ENCODE results near the gene SWSAP1. TPM values are rescaled to one million over a fixed set of nuclear protein-coding genes. Genes with fewer than 3 reads are reported as not detected.
"Not testable (repeated sequence)": the region's sequence is repeated elsewhere in the genome, so short reads cannot be mapped to it uniquely, and the experiment has no call there.

The SWSAP1 gene
- total RNA-seq, 1 donor from 2014 or later: 5.1 TPM

DNA sequence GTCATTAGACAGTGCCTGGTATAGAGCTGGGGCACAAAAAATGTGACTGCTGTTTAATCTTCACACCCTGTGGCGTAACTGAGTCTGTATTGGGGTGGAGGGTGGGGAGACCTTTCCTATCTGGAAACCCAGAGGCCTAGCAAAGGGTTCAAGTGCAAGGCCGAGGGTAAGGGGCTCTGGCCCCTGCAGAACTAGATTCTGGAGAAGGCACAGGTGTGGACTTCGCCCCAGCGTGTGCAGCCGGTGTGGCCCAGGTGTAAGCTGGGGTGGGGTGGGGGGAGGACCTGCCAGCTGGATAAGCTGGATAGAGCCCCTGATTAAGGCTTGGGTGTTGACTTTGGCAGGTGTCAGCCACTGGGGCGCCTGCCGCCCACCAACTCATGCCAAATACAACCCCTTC is 36.3 kb upstream of the SWSAP1 start:
- POLR2A ChIA-PET: no interaction called here
- no peaks in the 10 kb centered on the region for H3K9me3 Mint-ChIP-seq
- H3K36me3 Mint-ChIP-seq (ENCODE audit: low read depth): peaks cover 38% of the 10 kb centered on the region
- peaks cover 24% of the 10 kb centered on the region for H3K4me1 Mint-ChIP-seq
- CTCF ChIA-PET: no interaction called here
- H3K27me3 Mint-ChIP-seq: no peaks in the 10 kb centered on the region
- TF ChIP-seq, protein P1, sequence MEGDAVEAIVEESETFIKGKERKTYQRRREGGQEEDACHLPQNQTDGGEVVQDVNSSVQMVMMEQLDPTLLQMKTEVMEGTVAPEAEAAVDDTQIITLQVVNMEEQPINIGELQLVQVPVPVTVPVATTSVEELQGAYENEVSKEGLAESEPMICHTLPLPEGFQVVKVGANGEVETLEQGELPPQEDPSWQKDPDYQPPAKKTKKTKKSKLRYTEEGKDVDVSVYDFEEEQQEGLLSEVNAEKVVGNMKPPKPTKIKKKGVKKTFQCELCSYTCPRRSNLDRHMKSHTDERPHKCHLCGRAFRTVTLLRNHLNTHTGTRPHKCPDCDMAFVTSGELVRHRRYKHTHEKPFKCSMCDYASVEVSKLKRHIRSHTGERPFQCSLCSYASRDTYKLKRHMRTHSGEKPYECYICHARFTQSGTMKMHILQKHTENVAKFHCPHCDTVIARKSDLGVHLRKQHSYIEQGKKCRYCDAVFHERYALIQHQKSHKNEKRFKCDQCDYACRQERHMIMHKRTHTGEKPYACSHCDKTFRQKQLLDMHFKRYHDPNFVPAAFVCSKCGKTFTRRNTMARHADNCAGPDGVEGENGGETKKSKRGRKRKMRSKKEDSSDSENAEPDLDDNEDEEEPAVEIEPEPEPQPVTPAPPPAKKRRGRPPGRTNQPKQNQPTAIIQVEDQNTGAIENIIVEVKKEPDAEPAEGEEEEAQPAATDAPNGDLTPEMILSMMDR (IDR thresholded peaks at IDR 0.05): no peak
- ATAC-seq (ENCODE audit: low read depth): no peak
- DNase-seq: no peak
- H3K27ac Mint-ChIP-seq: no peak overlapping the region
- H3K4me3 Mint-ChIP-seq: no peak overlapping the region
- intact Hi-C loops (cut with micrococcal nuclease): no loop called here

- peak overlapping the region; percentile 81 for H3K4me3 Mint-ChIP-seq
- ChIA-PET POLR2A (interaction anchor here (2.2 kb wide), 1 partner anchor 36 kb away, joined by 13 read pairs; the partner anchor contains the start of gene SWSAP1), CTCF (interaction anchor here (2.0 kb wide), 1 partner anchor 43 kb away, joined by 5 read pairs; no protein-coding TSS in a partner anchor)
- TF ChIP-seq, protein P1 (IDR thresholded peaks at IDR 0.05): no peak
- DNase-seq (no peak), ATAC-seq (ENCODE audit: low read depth) (no peak)
- H3K4me1 Mint-ChIP-seq: peaks cover 24% of the 10 kb centered on the region
- H3K36me3 Mint-ChIP-seq (ENCODE audit: low read depth): peaks cover 37% of the 10 kb centered on the region
- no peak overlapping the region for H3K27ac Mint-ChIP-seq
- no peaks in the 10 kb centered on the region for H3K27me3 Mint-ChIP-seq
- no peaks in the 10 kb centered on the region for H3K9me3 Mint-ChIP-seq
- intact Hi-C loops (cut with micrococcal nuclease): no loop called here
These were observed 35.8 kb upstream of the SWSAP1 start for GRCh38 chr19:11338569-11339253.

DNA sequence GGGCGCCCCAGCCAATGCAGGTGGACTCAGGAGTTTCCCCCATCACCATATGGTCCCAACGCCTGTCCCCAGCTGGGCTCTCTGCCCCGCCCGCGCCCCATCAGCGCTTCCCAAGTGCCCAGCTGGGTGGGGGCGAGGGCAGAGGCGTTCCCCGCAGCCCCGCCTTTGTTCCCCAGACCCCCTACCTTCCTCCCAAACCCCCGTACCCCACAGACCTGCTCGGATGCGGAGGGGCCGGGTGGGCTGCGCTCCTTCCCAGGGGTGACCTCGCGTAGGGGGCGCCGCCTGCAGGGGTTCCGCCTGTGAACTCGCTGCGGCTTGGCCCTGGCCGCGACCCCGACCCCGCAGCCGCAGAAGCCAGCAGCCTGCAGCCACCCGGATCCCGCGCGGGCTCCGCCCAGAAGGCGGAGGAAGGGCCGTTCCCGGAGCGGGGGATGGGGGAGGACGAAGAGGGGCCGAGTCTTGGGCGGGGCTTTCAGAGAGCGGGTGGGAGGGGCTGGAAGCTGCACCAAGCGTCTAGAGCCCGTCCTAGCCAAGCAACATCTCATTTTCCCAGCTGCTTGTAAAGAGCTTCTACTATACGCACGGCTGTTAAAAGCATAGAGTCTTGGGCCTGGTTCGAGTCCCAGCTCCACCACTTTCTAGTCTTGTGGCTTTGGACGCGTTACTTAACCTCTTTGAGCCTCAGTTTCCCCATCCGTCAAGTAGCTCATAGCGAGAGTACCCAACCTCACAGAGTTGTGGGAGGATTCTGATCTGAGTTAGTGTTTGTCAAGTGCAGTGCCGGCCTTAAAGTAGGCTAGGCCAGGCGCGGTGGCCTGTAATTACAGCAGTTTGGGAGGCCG is 35.0 kb upstream of the SWSAP1 start, which contains the start of gene RAB3D:
RAB3D (minus strand) TSS at position 404 of the 845 bp plus-strand sequence. CDS start 2,258 bp downstream, outside the sequence.
- TF ChIP-seq, protein P1 (IDR thresholded peaks at IDR 0.05): no peak
- no peak within 1 kb of the TSS for H3K27ac Mint-ChIP-seq

DNA sequence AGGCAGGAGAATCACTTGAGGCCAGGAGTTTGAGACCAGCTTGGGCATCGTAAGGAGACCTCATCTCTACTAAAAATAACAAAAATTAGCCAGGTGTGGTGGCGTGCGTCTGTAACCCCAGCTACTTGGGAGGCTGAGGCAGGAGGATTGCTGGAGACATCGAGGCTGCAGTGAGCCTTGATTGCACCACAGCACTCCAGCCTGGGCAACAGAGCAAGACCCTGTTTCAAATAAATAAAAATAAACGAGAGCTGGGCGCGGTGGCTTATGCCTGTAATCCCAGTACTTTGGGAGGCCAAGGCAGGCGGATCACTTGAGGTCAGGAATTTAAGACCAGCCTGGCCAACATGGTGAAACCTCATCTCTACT is 34.4 kb upstream of the SWSAP1 start:
- H3K9me3 Mint-ChIP-seq; H3K27me3 Mint-ChIP-seq; H3K27ac Mint-ChIP-seq; intact Hi-C loops (cut with micrococcal nuclease); DNase-seq; ATAC-seq (ENCODE audit: low read depth): not testable (repeated sequence)
- H3K4me1 Mint-ChIP-seq: peaks cover 30% of the 10 kb centered on the region
- ChIA-PET CTCF (interaction anchor here (0.6 to 2.0 kb wide), 3 partner anchors 13 to 46 kb away, joined by 3 to 5 read pairs (median 3); no protein-coding TSS in a partner anchor), POLR2A (interaction anchor here (0.6 to 2.2 kb wide), 5 partner anchors 13 to 41 kb away, joined by 3 to 13 read pairs (median 5); partner anchors contain the start of gene SWSAP1)
- peak overlapping the region; percentile 81 for H3K4me3 Mint-ChIP-seq
- H3K36me3 Mint-ChIP-seq (ENCODE audit: low read depth): peaks cover 30% of the 10 kb centered on the region

More for the DNA sequence above, 35.0 kb upstream of the SWSAP1 start, which contains the start of gene RAB3D:
- ChIA-PET CTCF (interaction anchor here (0.6 to 2.0 kb wide), 3 partner anchors 12 to 45 kb away, joined by 3 to 5 read pairs (median 3); no protein-coding TSS in a partner anchor), POLR2A (interaction anchor here (0.6 to 2.2 kb wide), 6 partner anchors 13 to 679 kb away, joined by 3 to 13 read pairs (median 6); partner anchors contain the start of gene SWSAP1)
- ATAC-seq (ENCODE audit: low read depth) (peak; percentile 99), DNase-seq (peak; percentile 75)
- Mint-ChIP-seq H3K27me3 (no peaks in the 10 kb centered on the region), H3K36me3 (ENCODE audit: low read depth) (peaks cover 32% of the 10 kb centered on the region), H3K4me3 (peak within 1 kb of the TSS; percentile 81), H3K9me3 (no peaks in the 10 kb centered on the region), H3K4me1 (peaks cover 26% of the 10 kb centered on the region)
- intact Hi-C loops (cut with micrococcal nuclease): no loop called here

- Mint-ChIP-seq H3K4me1 (peaks cover 49% of the 10 kb centered on the region), H3K9me3 (no peaks in the 10 kb centered on the region), H3K36me3 (ENCODE audit: low read depth) (peaks cover 21% of the 10 kb centered on the region), H3K4me3 (no peak overlapping the region), H3K27ac (no peak overlapping the region), H3K27me3 (no peaks in the 10 kb centered on the region)
- DNase-seq (no peak), ATAC-seq (ENCODE audit: low read depth) (no peak)
- ChIA-PET CTCF (no interaction called here), POLR2A (interaction anchor here (1.4 kb wide), 1 partner anchor 33 kb away, joined by 3 read pairs; no protein-coding TSS in a partner anchor)
- intact Hi-C loops (cut with micrococcal nuclease): no loop called here
- TF ChIP-seq, protein P1 (IDR thresholded peaks at IDR 0.05): no peak
These were observed 32.0 kb upstream of the SWSAP1 start for GRCh38 chr19:11342429-11342828.

Measured in activated B cell treated with CpG ODN at 0.5 μM for 24 hours (primary cell).